Dedifferentiated amniotic fluid mesenchymal stem cell (primary cell): Measurements from ENCODE around the gene TTC39B.

Experiments
- DNase-seq: peaks from one replicate; pipeline ENCODE4 v3.0.0-alpha.2; 2016; ENCODE audit errors: extremely low spot score

The TTC39B gene

DNA sequence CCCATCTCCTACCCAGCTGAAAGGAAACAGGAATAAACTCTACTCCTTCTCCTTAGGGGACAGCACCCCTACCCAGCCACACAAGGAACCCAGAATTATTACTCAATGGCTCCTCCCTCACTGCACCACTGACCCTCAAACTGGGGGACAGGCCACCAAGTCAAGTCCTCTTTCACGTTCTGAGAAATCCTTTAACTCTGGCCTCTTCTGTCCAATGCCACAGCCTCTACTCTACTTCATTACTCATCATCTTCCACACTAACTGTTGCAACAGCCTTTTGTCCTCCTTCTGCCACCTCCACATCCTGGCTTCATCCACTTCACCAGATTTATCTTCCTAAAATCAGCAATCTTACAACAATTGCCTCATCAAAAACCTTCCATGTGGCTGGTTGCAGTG is 6.8 kb downstream of the TTC39B start:
- DNase-seq = no peak

DNA sequence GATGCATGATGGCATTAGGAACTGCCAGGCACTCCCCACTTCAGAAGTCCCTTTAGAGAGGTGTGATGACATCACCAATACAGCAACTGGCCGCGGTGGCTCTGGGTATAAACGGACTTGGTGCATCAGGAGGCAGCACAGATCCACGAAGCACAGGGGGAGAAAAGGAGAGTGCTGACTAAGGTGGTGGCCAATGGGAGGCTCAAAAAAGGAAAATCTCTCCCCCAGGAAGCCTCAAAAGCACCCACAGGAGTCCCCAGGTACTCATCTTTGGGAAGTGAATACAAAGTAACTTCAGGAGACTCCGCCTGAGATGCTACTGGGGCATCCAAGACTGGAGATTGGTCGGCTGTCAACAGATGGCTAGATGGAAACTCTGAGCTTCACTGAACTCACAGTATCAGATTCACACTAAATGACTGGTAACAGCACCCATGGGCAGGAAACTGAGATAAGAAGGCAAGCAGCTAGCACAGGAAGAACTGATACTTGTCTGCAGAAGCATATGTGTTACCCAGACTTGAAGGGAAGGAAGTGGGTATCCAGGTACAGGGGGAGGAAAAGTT is 7.6 kb downstream of the TTC39B start:
- DNase-seq = no peak

DNA sequence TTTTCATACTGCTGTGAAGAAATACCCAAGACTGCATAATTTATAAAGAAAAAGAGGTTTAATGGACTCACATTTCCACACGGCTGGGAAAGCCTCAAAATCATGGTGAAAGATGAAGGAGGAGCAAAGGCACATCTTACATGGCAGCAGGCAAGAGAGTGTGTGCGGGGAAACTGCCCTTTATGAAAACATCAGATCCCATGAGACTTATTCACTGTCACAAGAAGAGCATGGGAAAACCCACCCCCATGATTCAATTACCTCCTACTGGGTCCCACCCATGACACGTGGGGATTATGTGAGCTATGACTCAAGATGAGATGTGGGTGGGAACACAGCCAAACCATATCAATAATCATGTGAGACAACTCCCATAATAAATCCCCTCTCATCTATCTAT is 8.7 kb downstream of the TTC39B start:
- DNase-seq = no peak

DNA sequence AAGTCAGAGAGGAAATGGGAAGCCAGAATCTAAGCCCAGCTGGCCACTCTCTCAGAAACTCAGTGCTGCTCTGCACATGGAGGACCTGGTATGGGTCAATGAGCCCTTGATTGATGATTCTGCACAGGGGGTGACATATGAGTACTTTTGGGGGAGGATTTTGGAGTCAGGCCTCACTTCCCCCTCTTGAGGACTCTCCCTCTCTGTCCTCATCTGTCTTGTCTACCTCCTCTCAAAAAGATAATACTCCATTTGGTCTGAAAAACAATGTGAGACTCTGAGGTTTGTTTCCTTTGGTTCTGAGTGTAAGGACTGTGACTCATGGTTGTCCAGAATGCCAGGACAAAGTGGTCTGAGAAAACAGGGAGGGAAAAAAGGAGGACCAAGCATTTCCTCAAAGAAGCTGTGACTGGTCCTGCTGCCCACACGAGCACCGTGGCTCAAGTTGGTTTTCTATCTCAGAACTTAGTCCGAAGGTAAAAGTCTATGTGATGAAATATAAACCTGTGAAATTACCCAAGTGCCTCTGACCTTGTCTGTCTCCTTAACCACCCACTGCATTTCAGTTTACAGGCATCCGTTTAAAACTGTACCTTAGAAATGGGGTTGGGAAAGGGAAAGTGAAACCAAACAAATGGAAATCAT is 11.1 kb downstream of the TTC39B start:
- peak; percentile 49 for DNase-seq

DNA sequence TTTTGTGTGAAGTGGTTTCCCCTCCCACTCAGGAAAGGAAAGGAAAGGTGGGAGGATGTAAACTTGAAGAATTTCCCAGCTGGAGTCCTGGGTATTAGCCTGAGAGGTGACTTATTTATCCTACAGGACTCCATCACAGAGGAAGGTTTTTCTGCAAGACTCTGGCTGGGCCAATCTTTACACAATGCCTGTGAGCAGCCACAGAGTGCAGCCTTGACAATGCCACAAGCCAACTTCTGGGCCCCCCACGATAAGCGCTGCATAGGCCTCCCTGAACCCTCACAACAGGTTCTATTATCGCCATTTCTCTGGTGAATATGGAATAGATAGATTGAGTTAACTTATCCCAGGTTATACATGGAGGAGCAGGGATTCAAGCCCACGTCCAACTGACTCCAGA is 12.4 kb downstream of the TTC39B start:
- no peak for DNase-seq

DNA sequence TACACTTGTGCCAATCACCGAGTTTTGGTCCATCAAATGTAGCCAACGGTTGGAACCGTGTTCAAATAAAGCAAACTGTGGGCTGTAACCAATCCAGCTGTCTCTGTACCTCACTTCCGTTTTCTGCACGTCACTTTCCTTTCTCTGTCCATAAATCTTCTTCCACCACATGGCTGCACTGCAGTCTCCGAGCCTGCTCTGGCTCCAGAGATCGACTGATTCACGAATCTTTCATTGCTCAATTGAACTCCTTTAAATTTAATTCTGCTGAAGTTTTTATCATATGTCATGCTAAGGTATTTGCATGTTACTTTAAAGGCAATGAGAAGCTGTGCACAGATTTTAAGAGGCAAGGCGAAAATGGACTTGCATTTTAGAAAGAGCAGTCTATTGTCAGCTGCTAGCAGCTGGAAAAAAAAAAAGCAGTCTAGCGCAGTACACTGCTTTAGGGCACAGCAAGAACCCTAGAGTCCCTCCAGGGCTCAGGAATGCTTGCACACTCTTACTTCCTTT is 13.2 kb downstream of the TTC39B start:
- no peak for DNase-seq

DNA sequence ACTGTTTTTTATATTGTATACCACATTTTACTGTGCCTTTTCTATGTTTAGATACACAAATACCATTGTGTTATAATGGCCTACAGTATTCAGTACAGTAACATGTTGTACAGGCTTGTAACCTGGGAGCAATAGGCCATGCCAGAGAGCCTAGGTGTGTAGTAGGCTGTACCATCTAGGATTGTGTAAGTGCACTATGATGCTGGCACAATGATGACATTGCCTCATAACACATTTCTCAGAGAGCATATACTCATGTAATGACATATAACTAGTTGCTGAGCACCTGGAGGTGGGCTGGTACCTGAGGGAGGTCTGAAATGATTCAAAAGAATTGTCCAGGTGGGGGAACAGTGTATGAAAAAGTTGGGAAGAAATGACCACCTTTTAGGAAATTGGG is 13.9 kb downstream of the TTC39B start:
- DNase-seq = no peak

DNA sequence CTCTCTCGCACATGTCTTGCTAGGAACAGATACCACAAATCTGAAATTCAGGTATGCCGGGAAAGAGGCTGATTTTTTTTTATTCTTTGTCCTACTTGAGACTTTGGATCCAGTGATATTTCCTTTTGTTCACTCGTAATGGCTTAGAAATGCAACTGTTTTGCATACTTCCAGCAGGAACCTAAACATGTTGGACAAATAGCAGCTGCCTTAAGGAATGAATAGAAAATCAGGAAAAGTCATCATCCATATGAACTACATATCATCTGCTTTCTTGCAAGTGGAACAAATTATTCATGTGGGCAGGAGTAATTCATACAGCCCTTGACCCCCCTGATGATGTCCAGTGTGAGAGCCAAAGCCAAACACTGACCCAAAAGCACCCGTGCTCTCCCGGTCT is 17.4 kb downstream of the TTC39B start:
- no peak for DNase-seq

DNA sequence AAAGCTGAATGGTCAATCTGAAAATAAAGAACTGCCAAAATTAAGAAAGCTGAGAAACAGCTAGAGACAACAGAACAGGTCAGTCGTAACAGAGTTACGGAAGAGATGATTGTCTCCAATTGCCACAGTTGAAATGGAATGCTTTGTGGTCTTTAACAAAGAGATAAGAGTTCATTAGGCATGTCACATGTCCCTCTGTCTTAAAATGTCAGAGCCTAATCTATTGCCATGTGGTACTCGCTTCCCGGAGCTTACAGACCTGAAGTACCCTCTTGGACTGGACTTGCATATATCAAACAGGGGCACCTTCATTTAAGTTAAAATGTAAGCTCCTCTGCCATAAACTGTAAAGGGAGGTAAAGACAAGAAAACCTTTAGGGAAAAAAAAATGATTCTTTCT is 19.7 kb downstream of the TTC39B start:
- DNase-seq = no peak

DNA sequence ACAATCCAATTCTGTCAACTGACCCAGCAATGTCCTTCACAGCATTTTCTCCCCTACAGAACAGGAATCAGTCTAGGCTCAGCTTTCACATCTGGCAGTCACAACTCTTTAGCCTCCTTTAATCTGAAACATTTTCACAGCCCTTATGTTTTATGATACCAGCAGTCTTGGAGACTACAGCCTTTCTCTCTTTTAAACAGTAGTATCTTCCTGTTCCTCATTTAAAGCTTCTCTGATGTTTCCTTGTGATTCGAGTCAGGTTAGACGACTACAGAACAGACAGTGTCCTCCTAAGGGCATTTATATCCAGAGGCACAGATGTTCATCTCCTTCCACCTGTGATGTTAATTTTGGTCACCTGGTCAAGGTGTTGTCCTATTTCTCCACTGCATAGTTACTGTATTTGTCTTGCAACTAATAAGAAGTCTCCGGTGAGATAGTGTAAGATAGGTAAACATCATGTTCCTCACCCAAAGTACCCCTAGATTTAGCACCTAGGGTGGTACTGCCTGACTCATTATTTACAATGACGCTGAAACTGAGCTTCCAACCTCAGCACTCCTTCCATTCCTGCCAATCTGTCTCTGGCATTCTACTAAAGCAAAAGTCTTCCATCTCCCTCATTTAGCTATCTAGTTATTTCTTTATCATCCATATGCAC is 20.7 kb downstream of the TTC39B start:
- no peak for DNase-seq

DNA sequence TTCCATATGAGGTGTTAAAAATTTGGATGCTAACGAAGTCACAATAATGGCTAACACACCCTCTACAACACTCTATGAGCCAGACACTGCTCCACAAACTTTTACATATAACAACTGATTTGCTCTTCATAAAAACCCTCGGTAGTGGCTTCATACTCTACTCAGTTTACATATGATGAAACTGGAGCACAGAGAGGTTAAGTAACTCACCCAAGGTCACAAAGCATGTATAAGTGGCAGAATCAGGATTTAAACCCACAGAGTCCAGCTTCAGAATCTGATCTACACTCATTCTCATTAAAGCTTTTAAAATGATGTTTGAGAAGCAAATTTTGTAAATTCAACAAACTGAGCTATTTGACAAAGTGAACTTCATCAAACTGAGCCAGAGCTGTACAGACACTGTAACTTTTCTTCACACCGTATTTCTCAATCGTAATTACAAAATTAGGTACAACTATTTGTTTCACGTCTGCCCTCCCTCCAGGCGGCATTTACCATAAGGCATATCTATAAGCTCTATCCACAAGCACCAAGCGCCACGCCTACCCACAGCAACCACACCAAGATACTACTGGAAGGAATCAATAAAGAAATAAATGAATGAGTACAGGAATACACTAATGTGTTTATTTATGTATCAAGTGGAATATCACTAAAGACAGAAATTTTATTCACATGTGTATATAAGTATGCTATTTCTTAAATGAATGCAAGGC is 24.3 kb downstream of the TTC39B start:
- no peak for DNase-seq

DNA sequence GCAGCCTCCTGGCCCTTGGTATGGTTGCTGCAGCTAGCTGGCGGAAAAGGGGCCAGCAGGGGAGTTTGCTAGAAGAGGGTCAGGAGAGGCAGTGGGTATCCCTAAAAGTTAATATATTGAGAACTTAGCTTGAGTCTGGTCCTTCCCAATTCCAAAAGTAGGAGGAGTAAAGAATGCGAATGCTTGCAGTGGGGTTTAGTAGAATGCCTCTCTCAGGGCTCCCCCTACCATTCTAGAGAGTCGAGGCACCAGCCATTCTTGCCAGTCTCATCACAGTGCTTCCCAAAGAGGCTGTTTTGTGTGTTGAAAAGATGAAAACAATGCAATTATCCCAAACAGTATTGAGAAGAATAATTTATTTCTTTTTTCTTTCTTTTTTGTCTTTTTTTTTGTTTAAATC is 26.4 kb downstream of the TTC39B start:
- DNase-seq = no peak

DNA sequence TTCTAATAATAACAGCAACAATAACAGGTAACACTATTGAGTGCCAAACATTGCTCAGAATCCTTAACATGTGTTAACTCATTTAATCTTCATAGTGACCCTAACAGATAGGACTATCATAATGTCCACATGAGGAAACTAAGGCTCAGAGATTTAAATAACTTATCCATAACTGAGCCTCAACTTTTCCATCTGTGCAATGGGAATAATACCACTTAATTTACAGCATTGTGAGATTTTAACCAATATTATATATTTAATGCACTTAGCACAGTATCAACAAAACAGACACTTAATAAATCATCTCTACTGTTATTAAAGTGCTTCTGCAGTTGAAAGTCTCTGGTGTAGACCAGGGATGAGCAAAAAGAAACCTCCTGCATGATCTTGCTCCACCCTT is 28.2 kb downstream of the TTC39B start:
- no peak for DNase-seq

DNA sequence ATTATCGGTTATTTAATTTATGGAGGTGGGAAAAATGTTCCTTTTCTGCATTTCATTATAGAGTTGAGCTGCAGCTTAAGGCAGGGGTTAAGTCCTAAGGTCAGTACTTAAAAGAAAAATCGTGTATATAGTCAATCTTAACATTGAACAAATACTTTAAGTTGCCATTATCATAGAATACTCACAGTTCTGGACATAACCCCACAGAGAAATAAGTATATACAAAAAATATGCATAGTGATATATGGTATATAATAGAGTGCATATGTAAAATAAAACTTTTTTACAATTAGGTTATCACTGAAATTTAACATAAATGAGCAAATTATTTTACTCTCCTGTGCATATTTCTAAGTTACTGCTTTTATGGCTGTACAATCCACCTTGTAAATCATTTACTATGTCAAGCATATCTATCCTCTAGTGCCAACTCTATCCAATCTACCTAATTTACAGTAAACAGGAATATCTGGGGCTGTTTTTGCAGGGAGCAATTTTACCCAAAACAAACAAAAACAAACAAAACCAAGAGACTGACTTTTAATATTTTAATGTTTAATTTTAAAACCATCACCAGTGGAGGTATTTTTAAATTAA is 28.8 kb downstream of the TTC39B start:
- no peak for DNase-seq

DNA sequence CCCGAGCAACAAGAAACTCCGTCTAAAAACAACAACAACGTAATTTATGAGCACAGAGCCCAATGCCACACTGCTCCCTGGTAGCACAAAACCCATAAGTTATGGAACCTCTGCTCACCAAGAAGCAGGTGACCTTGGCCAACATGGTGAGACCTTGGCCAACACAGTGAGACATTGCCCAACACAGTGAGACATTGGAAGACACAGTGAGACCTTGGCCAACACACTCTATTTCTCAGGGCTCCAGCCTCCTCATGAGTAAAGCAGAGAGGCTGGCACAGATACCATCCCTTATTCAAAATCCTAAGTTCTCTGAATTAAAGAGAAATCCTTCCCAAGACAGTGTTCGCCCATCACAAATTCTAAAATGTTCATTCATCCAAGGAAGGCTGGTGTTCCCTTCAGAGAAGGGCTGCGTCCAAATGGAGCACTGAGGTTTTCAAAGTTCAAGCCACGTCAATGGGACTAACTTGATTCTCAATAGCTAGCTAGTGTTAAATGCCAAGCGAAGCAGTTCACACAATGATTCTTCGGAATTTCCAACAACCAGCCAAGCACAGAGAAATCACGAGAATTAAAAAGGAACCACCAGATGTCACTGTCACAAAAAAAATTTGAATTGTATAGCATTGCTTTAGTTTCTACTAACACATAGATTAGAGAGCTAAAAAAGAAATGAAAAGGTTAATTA is 29.5 kb downstream of the TTC39B start:
- DNase-seq = no peak

DNA sequence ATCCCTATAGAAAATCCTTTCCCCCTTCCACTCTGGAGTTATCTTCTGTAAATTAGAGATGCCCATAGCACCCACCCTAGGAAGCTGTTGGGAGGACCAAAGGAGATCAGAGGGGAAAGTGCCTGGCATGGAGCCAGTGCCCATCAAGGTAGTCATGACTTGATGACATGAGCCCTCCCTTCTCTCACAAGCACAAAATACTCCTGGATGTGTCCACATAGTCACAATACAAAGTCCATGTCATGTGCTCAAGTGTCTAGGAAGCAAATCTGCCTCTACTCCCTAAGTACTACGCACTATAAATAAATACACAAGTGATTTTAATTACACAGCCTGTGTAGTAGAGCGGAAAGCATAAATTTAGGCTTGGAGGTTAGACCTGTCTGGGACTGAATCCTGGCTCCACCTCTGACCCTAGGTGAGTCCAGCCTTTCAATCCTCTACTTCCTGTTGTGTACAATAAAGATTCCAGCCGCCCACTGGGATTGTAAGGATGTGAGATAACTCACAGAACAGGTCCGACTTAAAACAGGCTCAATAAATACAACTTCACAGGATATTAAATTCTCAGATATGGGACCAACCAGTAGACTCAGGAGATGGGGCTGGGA is 30.6 kb downstream of the TTC39B start:
- no peak for DNase-seq

DNA sequence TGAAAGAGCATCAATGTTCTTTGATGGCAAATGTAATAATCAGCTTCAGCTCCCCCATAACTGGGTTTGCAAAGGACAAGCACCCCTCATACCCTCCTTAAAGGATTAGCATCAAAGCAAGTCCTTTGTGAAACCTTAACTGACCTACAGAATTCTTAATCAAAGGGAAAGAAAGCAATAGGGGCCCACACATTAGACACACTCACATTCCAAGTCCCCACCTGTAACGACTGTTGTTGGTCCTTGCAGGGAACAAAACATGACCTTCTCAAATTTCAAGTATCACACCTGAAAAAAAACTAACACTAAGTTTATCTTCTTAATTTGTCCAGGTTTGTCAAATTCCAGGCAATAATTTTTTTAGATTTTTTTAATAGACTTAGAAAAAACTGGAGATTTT is 32.6 kb downstream of the TTC39B start:
- DNase-seq = no peak

DNA sequence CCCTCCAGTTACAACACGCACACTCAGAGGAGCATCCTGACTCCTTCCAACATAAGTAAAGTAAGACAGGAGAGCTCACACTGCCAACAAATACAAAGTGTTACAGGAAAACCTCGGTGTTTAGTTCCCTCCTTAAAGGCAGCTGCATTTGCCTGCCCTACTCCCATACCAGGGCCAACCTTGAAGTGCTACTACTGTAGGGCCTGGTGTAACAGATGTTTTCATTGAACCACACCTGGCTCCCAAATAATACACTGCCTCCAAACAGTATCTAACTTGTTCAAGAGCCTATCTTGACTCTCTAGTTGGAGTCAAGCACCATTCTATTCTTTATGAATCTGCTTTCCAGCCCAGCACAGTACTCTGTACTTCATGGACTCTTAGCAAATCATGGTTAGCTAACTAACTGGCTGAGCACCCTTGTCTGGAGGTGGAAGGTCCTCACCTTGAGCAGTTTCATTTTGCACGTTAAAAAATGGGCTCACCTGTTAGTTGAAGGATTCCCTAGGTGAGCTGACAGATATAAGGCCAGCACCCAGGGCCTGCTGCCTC is 34.6 kb downstream of the TTC39B start:
- DNase-seq = no peak

DNA sequence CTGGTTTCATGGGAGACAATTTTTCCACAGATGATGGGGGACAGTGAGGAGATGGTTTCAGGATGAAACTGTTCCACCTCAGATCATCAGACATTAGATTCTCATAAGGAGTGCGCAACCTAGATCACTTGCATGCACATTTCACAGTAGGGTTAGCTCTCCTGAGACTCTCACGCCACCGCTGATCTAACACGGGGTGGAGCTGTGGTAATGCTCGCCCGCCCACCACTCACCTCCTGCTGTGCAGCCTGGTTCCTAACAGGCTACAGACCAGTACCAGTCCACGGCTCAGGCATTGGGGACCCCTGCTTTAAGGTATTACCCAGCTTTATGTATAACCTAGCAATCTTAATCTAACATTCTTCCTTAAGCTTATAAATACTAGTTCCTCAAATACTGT is 35.6 kb downstream of the TTC39B start:
- no peak for DNase-seq

DNA sequence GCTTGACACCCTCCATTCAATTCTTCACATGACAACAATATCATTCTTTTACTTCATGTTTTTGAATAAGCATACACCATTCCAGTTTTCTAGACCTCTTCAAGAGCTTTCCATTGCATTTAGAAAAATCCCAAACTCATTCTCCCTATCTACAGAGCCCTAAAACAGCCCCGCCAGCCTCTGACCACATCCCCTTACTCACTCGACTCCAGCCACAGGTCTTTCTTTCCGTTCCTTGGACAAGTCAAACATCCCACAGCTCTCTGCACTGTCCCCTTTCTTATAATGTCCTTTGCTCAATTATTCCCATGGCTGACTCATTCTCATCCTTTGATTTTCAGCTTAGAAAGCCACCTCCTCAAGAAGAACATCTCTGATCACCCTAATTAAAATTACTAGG is 38.2 kb downstream of the TTC39B start:
- no peak for DNase-seq

DNA sequence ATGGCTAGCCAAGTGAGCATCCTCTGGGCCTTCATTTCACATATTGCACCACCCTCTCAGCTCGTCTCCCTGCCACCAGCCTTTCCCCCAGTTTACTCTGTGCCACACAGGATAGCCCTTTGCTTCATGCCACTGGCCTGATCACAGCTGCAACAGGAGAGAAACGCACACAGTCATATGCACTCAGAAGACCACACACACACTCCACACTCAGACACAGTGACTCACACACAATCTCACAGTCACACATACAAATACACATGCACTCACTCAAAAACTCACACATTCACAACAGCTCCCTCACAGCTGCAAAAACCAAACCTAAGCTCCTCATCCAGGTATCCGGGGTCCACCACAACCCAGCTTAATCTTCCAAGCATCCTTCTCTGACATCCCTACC is 38.7 kb downstream of the TTC39B start:
- DNase-seq = no peak
